Mammary epithelial cell (primary cell): ENCODE results near the gene OVCA2.

Experiments used
- EZH2 ChIP-seq: IDR thresholded peaks from 2 replicates; pipeline ENCODE4 v1.6.1; 2012; ENCODE audit warnings: low read length, inconsistent platforms, borderline replicate concordance
- TF ChIP-seq, protein P1 (sequence below), 2 donors: IDR thresholded peaks in 1 of 2; conservative IDR thresholded peaks in 1 of 2; 2 replicates each; pipeline ENCODE4 v1.5.1; 2011 to 2012; ENCODE audit warnings: inconsistent platforms in 2 of 2, low read length in 2 of 2, mild to moderate bottlenecking in 2 of 2, control low read depth in 1 of 2, low read depth in 1 of 2; ENCODE audit not compliant: insufficient read depth in 1 of 2; ENCODE audit errors: extremely low read depth in 1 of 2

DNA sequence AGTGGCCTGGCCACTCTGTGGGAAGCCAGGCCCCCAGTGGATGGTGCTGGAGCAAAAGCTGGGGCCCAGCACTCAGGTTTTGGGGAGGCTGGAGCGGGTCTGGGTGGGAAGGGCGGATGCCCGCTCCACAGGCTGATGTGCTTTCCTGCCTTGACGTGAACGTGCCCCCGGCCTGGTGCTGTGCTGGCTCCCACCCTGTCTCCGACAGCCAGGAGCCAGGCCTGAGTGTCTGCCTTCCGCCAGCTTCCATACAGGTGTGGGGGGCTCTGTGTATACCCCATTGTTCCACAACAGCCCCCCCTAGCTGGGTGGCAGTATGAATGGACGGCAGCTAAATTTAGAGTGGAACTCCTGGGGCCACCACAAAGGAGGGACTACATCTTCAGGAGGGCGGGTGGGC, 33.1 kb downstream of the OVCA2 start:
- no peak for TF ChIP-seq EZH2
- TF ChIP-seq, protein P1, sequence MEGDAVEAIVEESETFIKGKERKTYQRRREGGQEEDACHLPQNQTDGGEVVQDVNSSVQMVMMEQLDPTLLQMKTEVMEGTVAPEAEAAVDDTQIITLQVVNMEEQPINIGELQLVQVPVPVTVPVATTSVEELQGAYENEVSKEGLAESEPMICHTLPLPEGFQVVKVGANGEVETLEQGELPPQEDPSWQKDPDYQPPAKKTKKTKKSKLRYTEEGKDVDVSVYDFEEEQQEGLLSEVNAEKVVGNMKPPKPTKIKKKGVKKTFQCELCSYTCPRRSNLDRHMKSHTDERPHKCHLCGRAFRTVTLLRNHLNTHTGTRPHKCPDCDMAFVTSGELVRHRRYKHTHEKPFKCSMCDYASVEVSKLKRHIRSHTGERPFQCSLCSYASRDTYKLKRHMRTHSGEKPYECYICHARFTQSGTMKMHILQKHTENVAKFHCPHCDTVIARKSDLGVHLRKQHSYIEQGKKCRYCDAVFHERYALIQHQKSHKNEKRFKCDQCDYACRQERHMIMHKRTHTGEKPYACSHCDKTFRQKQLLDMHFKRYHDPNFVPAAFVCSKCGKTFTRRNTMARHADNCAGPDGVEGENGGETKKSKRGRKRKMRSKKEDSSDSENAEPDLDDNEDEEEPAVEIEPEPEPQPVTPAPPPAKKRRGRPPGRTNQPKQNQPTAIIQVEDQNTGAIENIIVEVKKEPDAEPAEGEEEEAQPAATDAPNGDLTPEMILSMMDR (conservative IDR thresholded peaks at IDR 0.05 in 1 of 2, IDR thresholded peaks at IDR 0.05 in 1 of 2; ENCODE audit: extremely low read depth in 1 of 2, insufficient read depth in 1 of 2, low read depth in 1 of 2, low read length in 2 of 2), result no peak
